Astrocyte (in vitro differentiated cells and primary cell): ENCODE results near the gene ABCG5. TPM values are rescaled to one million over a fixed set of nuclear protein-coding genes. Genes with fewer than 3 reads are reported as not detected.

Source experiments
- DNase-seq: peaks from one replicate; pipeline ENCODE4 v3.0.0-alpha.2; 2010; ENCODE audit warnings: low read depth
- FAIRE-seq: peaks from 2 replicates; lab custom pipeline; 2011; peaks lifted over from hg19 to GRCh38; lab: Jason Lieb, UNC
- H2AFZ ChIP-seq: 2 replicates; pipeline ENCODE4 v1.6.0; 2012; ENCODE audit warnings: low read depth, low read length, inconsistent platforms
- H3K27ac ChIP-seq: 2 replicates; pipeline ENCODE4 v1.5.1; 2011; ENCODE audit warnings: low read depth, low read length, inconsistent platforms
- H3K27me3 ChIP-seq: 2 replicates; pipeline ENCODE4 v1.6.0; 2011; ENCODE audit warnings: low read length, inconsistent platforms; ENCODE audit not compliant: insufficient read depth
- H3K36me3 ChIP-seq: 2 replicates; pipeline ENCODE4 v1.5.1; 2011; ENCODE audit warnings: low read length, inconsistent platforms; ENCODE audit not compliant: insufficient read depth
- H3K4me1 ChIP-seq: 2 replicates; pipeline ENCODE4 v1.5.1; 2011; ENCODE audit warnings: low read length, inconsistent platforms; ENCODE audit not compliant: insufficient read depth
- H3K4me2 ChIP-seq: 2 replicates; pipeline ENCODE4 v1.6.0; 2012; ENCODE audit warnings: low read length, inconsistent platforms
- H3K4me3 ChIP-seq: 2 replicates; pipeline ENCODE4 v1.5.1; 2011; ENCODE audit warnings: low read depth, mild to moderate bottlenecking, low read length, inconsistent platforms; ENCODE audit not compliant: insufficient read depth
- H3K79me2 ChIP-seq: 2 replicates; pipeline ENCODE4 v1.6.0; 2012; ENCODE audit warnings: mild to moderate bottlenecking, low read length, inconsistent platforms; ENCODE audit not compliant: insufficient read depth
- H3K9ac ChIP-seq: 2 replicates; pipeline ENCODE4 v1.6.0; 2012; ENCODE audit warnings: mild to moderate bottlenecking, low read length, inconsistent platforms
- H3K9me3 ChIP-seq: 2 replicates; pipeline ENCODE4 v1.5.1; 2012; ENCODE audit warnings: low read depth, mild to moderate bottlenecking, low read length, inconsistent platforms; ENCODE audit not compliant: insufficient read depth
- H4K20me1 ChIP-seq: 2 replicates; pipeline ENCODE4 v1.6.0; 2012; ENCODE audit warnings: low read length, inconsistent platforms; ENCODE audit not compliant: insufficient read depth
- H3K27ac Mint-ChIP-seq: one replicate; pipeline ENCODE4 v1.8.0; 2021; ENCODE audit warnings: mild to moderate bottlenecking, mixed read lengths; ENCODE audit not compliant: unreplicated experiment
- H3K27me3 Mint-ChIP-seq: one replicate; pipeline ENCODE4 v1.8.0; 2021; ENCODE audit warnings: low read depth, mixed read lengths; ENCODE audit not compliant: unreplicated experiment
- H3K36me3 Mint-ChIP-seq: one replicate; pipeline ENCODE4 v1.8.0; 2021; ENCODE audit warnings: low read depth, mixed read lengths; ENCODE audit not compliant: unreplicated experiment
- H3K4me1 Mint-ChIP-seq: one replicate; pipeline ENCODE4 v1.8.0; 2021; ENCODE audit warnings: low read depth, mixed read lengths; ENCODE audit not compliant: unreplicated experiment
- H3K4me3 Mint-ChIP-seq: one replicate; pipeline ENCODE4 v1.8.0; 2021; ENCODE audit warnings: mild to moderate bottlenecking, moderate library complexity, mixed read lengths; ENCODE audit not compliant: unreplicated experiment
- H3K9me3 Mint-ChIP-seq: one replicate; pipeline ENCODE4 v1.8.0; 2021; ENCODE audit warnings: mild to moderate bottlenecking, mixed read lengths; ENCODE audit not compliant: unreplicated experiment
- EZH2 ChIP-seq: IDR thresholded peaks from 2 replicates; pipeline ENCODE4 v1.6.1; 2012; ENCODE audit warnings: mild to moderate bottlenecking, low read length, inconsistent platforms; ENCODE audit not compliant: insufficient read depth
- total RNA-seq: library from RNA; stranded (reverse); gene quantifications from 2 replicates; pipeline ENCODE4 v1.2.1, GENCODE V29; 2021
- TF ChIP-seq, protein P1 (sequence below): IDR thresholded peaks from 2 replicates; pipeline ENCODE4 v1.5.1; 2011; ENCODE audit warnings: low read depth, mild to moderate bottlenecking, inconsistent platforms, low read length, moderate library complexity; ENCODE audit not compliant: insufficient read depth

ABCG5 gene
- total RNA-seq, 1 donor from 2014 or later, result not detected

DNA sequence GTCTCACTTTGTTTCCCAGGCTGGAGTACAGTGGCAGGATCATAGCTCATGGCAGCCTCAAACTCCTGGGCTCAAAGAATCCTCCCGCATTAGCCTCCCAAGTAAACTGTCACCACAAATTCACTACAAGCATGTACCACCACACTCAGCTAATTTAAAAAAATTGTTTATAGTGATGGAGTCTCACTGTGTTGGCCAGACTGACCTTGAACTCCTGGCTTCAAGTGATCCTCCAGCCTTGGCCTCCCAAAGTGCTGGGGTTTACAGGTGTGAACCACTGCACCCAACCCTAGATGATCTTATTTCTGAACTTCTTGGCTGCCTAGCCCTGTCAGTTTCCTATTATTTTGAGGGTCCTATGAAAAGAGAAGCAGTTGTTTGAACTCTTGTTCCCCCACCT lies 50.0 kb downstream of the ABCG5 start:
- no peaks in the 10 kb centered on the region for H3K4me1 ChIP-seq
- Mint-ChIP-seq H3K4me3 (no peak overlapping the region), H3K9me3 (no peaks in the 10 kb centered on the region), H3K36me3 (peaks cover 3% of the 10 kb centered on the region), H3K27ac (no peak overlapping the region), H3K4me1 (no peaks in the 10 kb centered on the region), H3K27me3 (no peaks in the 10 kb centered on the region)
- DNase-seq (no peak), FAIRE-seq (no peak)
- no peaks in the 10 kb centered on the region for H3K9me3 ChIP-seq
- no peaks in the 10 kb centered on the region for H3K27me3 ChIP-seq
- H3K4me3 ChIP-seq, result no peak overlapping the region
- TF ChIP-seq EZH2, result no peak
- TF ChIP-seq, protein P1, sequence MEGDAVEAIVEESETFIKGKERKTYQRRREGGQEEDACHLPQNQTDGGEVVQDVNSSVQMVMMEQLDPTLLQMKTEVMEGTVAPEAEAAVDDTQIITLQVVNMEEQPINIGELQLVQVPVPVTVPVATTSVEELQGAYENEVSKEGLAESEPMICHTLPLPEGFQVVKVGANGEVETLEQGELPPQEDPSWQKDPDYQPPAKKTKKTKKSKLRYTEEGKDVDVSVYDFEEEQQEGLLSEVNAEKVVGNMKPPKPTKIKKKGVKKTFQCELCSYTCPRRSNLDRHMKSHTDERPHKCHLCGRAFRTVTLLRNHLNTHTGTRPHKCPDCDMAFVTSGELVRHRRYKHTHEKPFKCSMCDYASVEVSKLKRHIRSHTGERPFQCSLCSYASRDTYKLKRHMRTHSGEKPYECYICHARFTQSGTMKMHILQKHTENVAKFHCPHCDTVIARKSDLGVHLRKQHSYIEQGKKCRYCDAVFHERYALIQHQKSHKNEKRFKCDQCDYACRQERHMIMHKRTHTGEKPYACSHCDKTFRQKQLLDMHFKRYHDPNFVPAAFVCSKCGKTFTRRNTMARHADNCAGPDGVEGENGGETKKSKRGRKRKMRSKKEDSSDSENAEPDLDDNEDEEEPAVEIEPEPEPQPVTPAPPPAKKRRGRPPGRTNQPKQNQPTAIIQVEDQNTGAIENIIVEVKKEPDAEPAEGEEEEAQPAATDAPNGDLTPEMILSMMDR, result no peak
- no peak overlapping the region for H3K27ac ChIP-seq
- peaks cover 13% of the 10 kb centered on the region for H3K36me3 ChIP-seq
- H4K20me1 ChIP-seq, result no peaks in the 10 kb centered on the region
- no peak overlapping the region for H2AFZ ChIP-seq
- H3K9ac ChIP-seq, result no peak overlapping the region
- no peak overlapping the region for H3K4me2 ChIP-seq
- H3K79me2 ChIP-seq, result no peaks in the 10 kb centered on the region

DNA sequence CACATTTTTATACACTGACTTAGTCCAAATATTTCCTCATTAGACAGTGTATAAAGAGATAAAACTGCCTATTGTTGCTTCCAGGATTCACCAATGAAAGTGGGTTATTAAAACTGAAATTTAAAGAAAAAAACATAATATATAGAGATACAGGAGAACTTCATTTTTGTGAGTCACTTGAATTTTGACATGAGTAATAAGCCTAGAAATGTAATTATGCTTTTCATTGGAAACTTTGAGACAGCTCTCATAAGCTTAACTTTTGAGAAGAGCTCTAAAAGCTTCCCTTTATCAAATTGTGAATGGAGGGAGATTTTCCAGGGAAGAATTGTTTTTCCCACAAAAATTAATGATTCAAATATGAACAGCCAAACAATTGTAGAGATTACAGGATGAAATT lies 50.7 kb downstream of the ABCG5 start:
- Histone ChIP-seq H3K27me3 (no peaks in the 10 kb centered on the region), H3K27ac (no peak overlapping the region), H3K9ac (no peak overlapping the region), H3K79me2 (no peaks in the 10 kb centered on the region), H2AFZ (no peak overlapping the region), H3K4me1 (no peaks in the 10 kb centered on the region), H4K20me1 (no peaks in the 10 kb centered on the region), H3K4me3 (no peak overlapping the region), H3K36me3 (peaks cover 13% of the 10 kb centered on the region), H3K9me3 (no peaks in the 10 kb centered on the region), H3K4me2 (no peak overlapping the region)
- no peak for DNase-seq
- TF ChIP-seq EZH2, result no peak
- TF ChIP-seq, protein P1, result no peak
- Mint-ChIP-seq H3K27me3 (no peaks in the 10 kb centered on the region), H3K4me3 (no peak overlapping the region), H3K4me1 (no peaks in the 10 kb centered on the region), H3K27ac (no peak overlapping the region), H3K9me3 (no peaks in the 10 kb centered on the region), H3K36me3 (peaks cover 2% of the 10 kb centered on the region)
- no peak for FAIRE-seq

DNA sequence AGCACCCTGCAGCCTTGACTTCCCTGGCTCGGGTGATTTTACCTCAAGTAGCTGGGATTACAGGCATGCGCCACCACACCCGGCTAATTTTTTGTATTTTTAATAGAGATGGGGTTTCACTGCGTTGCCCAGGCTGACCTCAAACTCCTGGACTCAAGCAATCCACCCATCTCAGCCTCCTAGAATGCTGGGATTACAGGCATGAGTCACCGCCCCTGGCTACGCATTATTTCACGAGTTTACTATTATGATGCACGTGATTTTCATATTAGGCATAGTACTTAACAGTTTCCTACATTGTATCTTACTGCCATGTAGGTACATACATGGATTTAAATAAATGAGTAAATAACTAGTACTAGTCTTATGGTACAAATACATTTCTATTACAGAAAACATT lies 60.4 kb downstream of the ABCG5 start:
- Histone ChIP-seq H3K27me3 (no peaks in the 10 kb centered on the region), H2AFZ (no peak overlapping the region), H3K4me1 (peaks cover 4% of the 10 kb centered on the region), H3K27ac (no peak overlapping the region), H3K4me3 (no peak overlapping the region), H3K9me3 (no peaks in the 10 kb centered on the region), H3K9ac (no peak overlapping the region), H3K36me3 (no peaks in the 10 kb centered on the region), H4K20me1 (no peaks in the 10 kb centered on the region), H3K79me2 (peaks cover 6% of the 10 kb centered on the region), H3K4me2 (no peak overlapping the region)
- Mint-ChIP-seq H3K27ac (no peak overlapping the region), H3K4me3 (no peak overlapping the region), H3K9me3 (no peaks in the 10 kb centered on the region), H3K27me3 (no peaks in the 10 kb centered on the region), H3K36me3 (peaks cover 10% of the 10 kb centered on the region), H3K4me1 (peaks cover 3% of the 10 kb centered on the region)
- no peak for TF ChIP-seq EZH2
- TF ChIP-seq, protein P1, result no peak
- DNase-seq (no peak), FAIRE-seq (no peak)
